CD4-positive, alpha-beta T cell (primary cell): ENCODE results near the gene SNU13. TPM values are rescaled to one million over a fixed set of nuclear protein-coding genes. Genes with fewer than 3 reads are reported as not detected.

Experiments used
- ATAC-seq: fragments of 200-7000 bp; cut with Tn5 transposase; one replicate; pipeline ENCODE4 v1.10.0; 2022; ENCODE audit warnings: mild to moderate bottlenecking; ENCODE audit not compliant: poor library complexity
- CTCF ChIA-PET: fragments of 350-600 bp; sonication (Branson Sonifier 250); formaldehyde crosslinking; loops from one replicate; lab custom pipeline; 2021; ENCODE audit warnings: antibody characterized with exemption, inconsistent platforms; lab: Charles Lee
- POLR2A ChIA-PET: fragments of 350-600 bp; sonication (Branson Sonifier 250); formaldehyde crosslinking; loops from one replicate; lab custom pipeline; 2021; ENCODE audit warnings: antibody characterized with exemption, inconsistent platforms; lab: Charles Lee
- DNase-seq, 14 experiments: peaks; one replicate each; pipeline ENCODE4 v3.0.0-alpha.2; 2013 to 2020; ENCODE audit warnings: mixed read lengths in 2 of 14
- H3K27ac ChIP-seq, 2 donors: one replicate each; pipeline versions ENCODE4 v1.5.1 to v1.7.0; 2013; ENCODE audit warnings: low read length in 2 of 2, low read depth in 1 of 2, mild to moderate bottlenecking in 1 of 2
- H3K27me3 ChIP-seq, 2 experiments: 1 replicate in 1 of 2; 2 replicates in 1 of 2; pipeline versions ENCODE4 v1.6.1 to v1.7.0; 2013; ENCODE audit warnings: low read length in 2 of 2, control low read depth in 1 of 2, mild to moderate bottlenecking in 1 of 2, moderate library complexity in 1 of 2; ENCODE audit not compliant: insufficient read depth in 2 of 2, control insufficient read depth in 1 of 2
- H3K36me3 ChIP-seq: one replicate; pipeline ENCODE4 v1.6.1; 2013; ENCODE audit warnings: low read length, control low read depth; ENCODE audit not compliant: insufficient read depth
- H3K4me1 ChIP-seq: one replicate; pipeline ENCODE4 v1.6.1; 2013; ENCODE audit warnings: low read length, control low read depth; ENCODE audit not compliant: insufficient read depth
- H3K4me3 ChIP-seq: one replicate; pipeline ENCODE4 v1.5.1; 2013; ENCODE audit warnings: mild to moderate bottlenecking, low read length, moderate library complexity
- H3K9me3 ChIP-seq, 2 experiments: 1 replicate in 1 of 2; 2 replicates in 1 of 2; pipeline versions ENCODE4 v1.6.1 to v1.7.0; 2013; ENCODE audit warnings: low read length in 2 of 2, mild to moderate bottlenecking in 2 of 2, control low read depth in 1 of 2, moderate library complexity in 1 of 2; ENCODE audit not compliant: control insufficient read depth in 1 of 2, insufficient read depth in 1 of 2
- H3K27ac Mint-ChIP-seq: one replicate; pipeline ENCODE4 v1.8.0; 2020; ENCODE audit warnings: mixed read lengths
- H3K27me3 Mint-ChIP-seq: one replicate; pipeline ENCODE4 v1.8.0; 2021; ENCODE audit warnings: mixed read lengths
- H3K36me3 Mint-ChIP-seq: one replicate; pipeline ENCODE4 v1.8.0; 2021; ENCODE audit warnings: low read depth, mixed read lengths
- H3K4me1 Mint-ChIP-seq: one replicate; pipeline ENCODE4 v1.8.0; 2021; ENCODE audit warnings: low read depth, mixed read lengths
- H3K4me3 Mint-ChIP-seq: one replicate; pipeline ENCODE4 v1.8.0; 2020; ENCODE audit warnings: mild to moderate bottlenecking, mixed read lengths
- H3K9me3 Mint-ChIP-seq: one replicate; pipeline ENCODE4 v1.8.0; 2020; ENCODE audit warnings: mixed read lengths
- intact Hi-C, 2 experiments: fragments of 100-400 bp; cut with DNase I in 1 of 2; cut with micrococcal nuclease in 1 of 2; formaldehyde crosslinking; loops; one replicate each; pipeline versions ENCODE4 v1.15.1 to v1.9.0; 2023 to 2025; cut with DNase I, micrococcal nuclease
- total RNA-seq, 174 experiments: library from RNA in 2 of 174; stranded (reverse) in 2 of 174; gene quantifications; one replicate each; pipeline ENCODE4 v1.2.3 and lab custom pipeline; 2021 to 2026
- TF ChIP-seq, protein P1 (sequence below): fragments of 200-600 bp; IDR thresholded peaks from one replicate; pipeline ENCODE4 v1.8.0; 2022; ENCODE audit warnings: antibody characterized with exemption, mild to moderate bottlenecking

The SNU13 gene
- total RNA-seq, 2 experiments from 2014 or later, result 134 to 140 TPM

- no peaks in the 10 kb centered on the region for H3K27me3 Mint-ChIP-seq
- H3K27me3 ChIP-seq, result no peaks in the 10 kb centered on the region
- TF ChIP-seq, protein P1, sequence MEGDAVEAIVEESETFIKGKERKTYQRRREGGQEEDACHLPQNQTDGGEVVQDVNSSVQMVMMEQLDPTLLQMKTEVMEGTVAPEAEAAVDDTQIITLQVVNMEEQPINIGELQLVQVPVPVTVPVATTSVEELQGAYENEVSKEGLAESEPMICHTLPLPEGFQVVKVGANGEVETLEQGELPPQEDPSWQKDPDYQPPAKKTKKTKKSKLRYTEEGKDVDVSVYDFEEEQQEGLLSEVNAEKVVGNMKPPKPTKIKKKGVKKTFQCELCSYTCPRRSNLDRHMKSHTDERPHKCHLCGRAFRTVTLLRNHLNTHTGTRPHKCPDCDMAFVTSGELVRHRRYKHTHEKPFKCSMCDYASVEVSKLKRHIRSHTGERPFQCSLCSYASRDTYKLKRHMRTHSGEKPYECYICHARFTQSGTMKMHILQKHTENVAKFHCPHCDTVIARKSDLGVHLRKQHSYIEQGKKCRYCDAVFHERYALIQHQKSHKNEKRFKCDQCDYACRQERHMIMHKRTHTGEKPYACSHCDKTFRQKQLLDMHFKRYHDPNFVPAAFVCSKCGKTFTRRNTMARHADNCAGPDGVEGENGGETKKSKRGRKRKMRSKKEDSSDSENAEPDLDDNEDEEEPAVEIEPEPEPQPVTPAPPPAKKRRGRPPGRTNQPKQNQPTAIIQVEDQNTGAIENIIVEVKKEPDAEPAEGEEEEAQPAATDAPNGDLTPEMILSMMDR, result no peak
- H3K36me3 ChIP-seq, result peaks cover 91% of the 10 kb centered on the region
- no peaks in the 10 kb centered on the region for H3K9me3 ChIP-seq
- no peak overlapping the region for H3K27ac ChIP-seq
- CTCF ChIA-PET, result interaction anchor here (1.9 kb wide), 1 partner anchor 37 kb away, joined by 6 read pairs; no protein-coding TSS in a partner anchor
- H3K4me1 Mint-ChIP-seq, result no peaks in the 10 kb centered on the region
- ATAC-seq, result no peak
- peaks cover 92% of the 10 kb centered on the region for H3K36me3 Mint-ChIP-seq
- H3K27ac Mint-ChIP-seq, result peak overlapping the region; percentile 17
- H3K4me1 ChIP-seq, result no peaks in the 10 kb centered on the region
- no peak overlapping the region for H3K4me3 Mint-ChIP-seq
- H3K9me3 Mint-ChIP-seq, result no peaks in the 10 kb centered on the region
- H3K4me3 ChIP-seq, result no peak overlapping the region
- DNase-seq, result no peak
- intact Hi-C loops, result loop anchor here in 1 of 2 experiments (10.0 kb wide), 1 partner anchor 415 kb away; the partner anchor contains the start of genes NAGA, PHETA2 and SMDT1
- POLR2A ChIA-PET, result interaction anchor here (0.7 to 1.2 kb wide), 3 partner anchors 9 to 976 kb away, joined by 3 read pairs; no protein-coding TSS in a partner anchor
Observed at GRCh38 chr22:41659941-41660340, 28.7 kb downstream of the SNU13 start.

GRCh38 chr22:41658869-41659268 is 29.8 kb downstream of the SNU13 start:
- H3K9me3 ChIP-seq, result no peaks in the 10 kb centered on the region
- no peaks in the 10 kb centered on the region for H3K9me3 Mint-ChIP-seq
- H3K36me3 Mint-ChIP-seq, result peaks cover 95% of the 10 kb centered on the region

DNA sequence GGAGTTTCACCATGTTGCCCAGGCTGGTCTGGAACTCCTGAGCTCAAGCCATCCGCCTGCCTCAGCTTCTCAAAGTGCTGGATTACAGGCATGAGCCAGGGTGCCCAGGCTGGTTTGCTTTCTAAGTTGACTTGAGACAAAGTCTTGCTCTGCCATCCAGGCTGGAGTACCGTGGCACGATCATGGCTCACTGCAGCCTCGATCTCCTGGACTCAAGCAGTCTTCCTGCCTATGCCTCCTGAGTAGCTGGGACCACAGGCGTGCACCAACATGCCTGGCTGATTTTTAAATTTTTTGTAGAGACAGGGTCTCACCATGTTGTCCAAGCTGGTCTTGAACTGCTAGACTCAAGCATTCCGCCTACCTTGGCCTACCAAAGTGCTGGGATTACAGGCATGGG is 31.0 kb downstream of the SNU13 start:
- H3K4me3 ChIP-seq, result no peak overlapping the region
- H3K36me3 Mint-ChIP-seq, result peaks cover 95% of the 10 kb centered on the region
- H3K27ac ChIP-seq, result no peak overlapping the region
- no peak for DNase-seq
- ChIA-PET CTCF (no interaction called here), POLR2A (interaction anchor here (1.4 kb wide), 1 partner anchor 31 kb away, joined by 3 read pairs; the partner anchor contains the start of gene SNU13)
- H3K27me3 Mint-ChIP-seq, result no peaks in the 10 kb centered on the region
- TF ChIP-seq, protein P1, result no peak
- intact Hi-C loops, result no loop called here
- peaks cover 98% of the 10 kb centered on the region for H3K36me3 ChIP-seq
- no peaks in the 10 kb centered on the region for H3K27me3 ChIP-seq
- no peaks in the 10 kb centered on the region for H3K4me1 ChIP-seq
- no peaks in the 10 kb centered on the region for H3K9me3 ChIP-seq
- H3K27ac Mint-ChIP-seq, result no peak overlapping the region
- H3K4me1 Mint-ChIP-seq, result no peaks in the 10 kb centered on the region
- H3K4me3 Mint-ChIP-seq, result no peak overlapping the region
- no peak for ATAC-seq
- no peaks in the 10 kb centered on the region for H3K9me3 Mint-ChIP-seq

More at GRCh38 chr22:41658869-41659268, 29.8 kb downstream of the SNU13 start:
- Histone ChIP-seq H3K27me3 (no peaks in the 10 kb centered on the region), H3K27ac (no peak overlapping the region), H3K4me3 (no peak overlapping the region), H3K4me1 (no peaks in the 10 kb centered on the region), H3K36me3 (peaks cover 97% of the 10 kb centered on the region)
- Mint-ChIP-seq H3K27ac (no peak overlapping the region), H3K4me3 (no peak overlapping the region), H3K27me3 (no peaks in the 10 kb centered on the region), H3K4me1 (no peaks in the 10 kb centered on the region)
- ChIA-PET CTCF (no interaction called here), POLR2A (interaction anchor here (0.7 to 1.4 kb wide), 2 partner anchors 7 to 30 kb away, joined by 3 read pairs; partner anchors contain the start of gene SNU13)
- DNase-seq, result no peak
- TF ChIP-seq, protein P1, result no peak
- ATAC-seq, result no peak
- intact Hi-C loops, result no loop called here
